ENCODE data around the gene SLC35A4. TPM values are rescaled to one million over a fixed set of nuclear protein-coding genes. Genes with fewer than 3 reads are reported as not detected.

SLC35A4 gene
- total and polyA plus RNA-seq, 2 of the 13 experiments (the other 11 are each of a cell fraction or from before 2014, with no cell fraction given) = 0.71 to 4.0 TPM

- TF ChIP-seq SSRP1 (CRISPR knock-in tag; IDR thresholded peaks at IDR 0.05) (0 out of 2 replicates have a peak, but pooled peaks have one; percentile 52), ZNF44 (CRISPR knock-in tag; IDR thresholded peaks at IDR 0.05) (no peak), FUBP1 (CRISPR knock-in tag; IDR thresholded peaks at IDR 0.05; ENCODE audit: borderline replicate concordance) (peak; percentile 70; the same call in 1 of the 2 replicates), ZNF556 (CRISPR knock-in tag; IDR thresholded peaks at IDR 0.05; ENCODE audit: borderline replicate concordance) (0 out of 2 replicates have a peak, but pooled peaks have one; percentile 61)
Observed at GRCh38 chr5:140546851-140547507, 17.6 kb upstream of the SLC35A4 start (continued).

- peak within 1 kb of the TSS; percentile 81 for H3K4me2 ChIP-seq (ENCODE audit: low read depth, low read length)
- peak; percentile 95 for FAIRE-seq
- BruUV-seq (replicated peaks) = no TSS peak
- TF ChIP-seq GZF1 (CRISPR knock-in tag; IDR thresholded peaks at IDR 0.05) (no peak), PBX2 (CRISPR knock-in tag; IDR thresholded peaks at IDR 0.05) (peak; percentile 94), MYC (CRISPR knock-in tag; IDR thresholded peaks at IDR 0.05; ENCODE audit: borderline replicate concordance) (peak; percentile 97), TCF12 (IDR thresholded peaks at IDR 0.05) (no peak), TCF12 (CRISPR knock-in tag; IDR thresholded peaks at IDR 0.05) (no peak), EEA1 (CRISPR knock-in tag; IDR thresholded peaks at IDR 0.05; ENCODE audit: borderline replicate concordance) (no peak), MLLT10 (CRISPR knock-in tag; IDR thresholded peaks at IDR 0.05) (no peak), TOPORS (CRISPR knock-in tag; IDR thresholded peaks at IDR 0.05) (peak; percentile 93), ZNF543 (CRISPR knock-in tag; IDR thresholded peaks at IDR 0.05) (no peak), ZNF577 (CRISPR knock-in tag; IDR thresholded peaks at IDR 0.05; ENCODE audit: borderline replicate concordance, low read depth) (no peak), ZBTB44 (CRISPR knock-in tag; IDR thresholded peaks at IDR 0.05) (no peak), ZNF761 (CRISPR knock-in tag; conservative IDR thresholded peaks at IDR 0.05) (no peak), NFKBIZ (CRISPR knock-in tag; IDR thresholded peaks at IDR 0.05) (0 out of 2 replicates have a peak, but pooled peaks have one; percentile 57)
Observed at GRCh38 chr5:140547508-140548299, 16.9 kb upstream of the SLC35A4 start, which contains the start of gene EIF4EBP3. EIF4EBP3 (plus strand) TSS chr5:140547662; CDS start chr5:140547738, 76 bp downstream.

More at GRCh38 chr5:140547508-140548299, 16.9 kb upstream of the SLC35A4 start, which contains the start of gene EIF4EBP3:
- H4K20me1 ChIP-seq (ENCODE audit: insufficient read depth, low read length) = no peaks in the 10 kb centered on the region; the same call in none of the 2 replicates
- peak within 1 kb of the TSS; percentile 69 for H3K9ac ChIP-seq (ENCODE audit: insufficient read depth, low read depth, low read length)
- ChIA-PET POLR2A (interaction anchor here (0.8 to 4.5 kb wide), 18 partner anchors 8 to 184 kb away, joined by 3 to 70 read pairs (median 6); partner anchors contain the start of genes ANKHD1, HARS1, HARS2 and IK), CTCF (ENCODE audit: low intra/inter-chr PET ratio, low total read pairs) (no interaction called here)
- peak within 1 kb of the TSS; percentile 86 for H3K27ac ChIP-seq (ENCODE audit: extremely low read length, insufficient read depth, low read length)
- ATAC-seq (peak; percentile 94), DNase-seq (ENCODE audit: low spot score) (peak; percentile 94)
- intact Hi-C loops (cut with micrococcal nuclease; ENCODE audit: unreplicated experiment) = loop anchor here (1.0 to 5.0 kb wide), 4 partner anchors 9 to 180 kb away; partner anchors contain the start of genes HARS1, HARS2 and TMCO6
- H3K79me2 ChIP-seq (ENCODE audit: insufficient read depth, low read length) = no peaks in the 10 kb centered on the region
- WGBS (ENCODE audit: low lambda C conversion rate) = 93% methylated on average over 15 of the region's 52 CpGs
- H3K27me3 ChIP-seq (ENCODE audit: control insufficient read depth in 1 of 2, insufficient read depth in 2 of 2, low read length in 2 of 2) = no peaks in the 10 kb centered on the region
- H3K9me3 ChIP-seq (ENCODE audit: low read length) = no peaks in the 10 kb centered on the region
- in situ Hi-C loops (cut with HindIII; ENCODE audit: extremely low pct_ligation_motif_present, low pct_unique_long_range_greater_than_20kb) = no loop called here
- peak within 1 kb of the TSS; percentile 21 to 69 (median 48); a peak in 5 of 6 replicates for H3K4me3 ChIP-seq (replicated peaks in 1 of 3; ENCODE audit: insufficient read depth in 1 of 3, low read depth in 2 of 3, low read length in 3 of 3)
- H2AFZ ChIP-seq (ENCODE audit: low read length) = no peak within 1 kb of the TSS
- peaks cover 12 to 49% of the 10 kb centered on the region in 2 experiments; a peak in 4 of 5 replicates for H3K36me3 ChIP-seq (replicated peaks in 1 of 2; ENCODE audit: control insufficient read depth in 1 of 2, insufficient read depth in 2 of 2, low read length in 2 of 2)
- H3K4me1 ChIP-seq (ENCODE audit: insufficient read depth, low read length) = peaks cover 27% of the 10 kb centered on the region

Data from HepG2 (cell line).